Measurements from ENCODE around the gene PLXNA4. TPM values are rescaled to one million over a fixed set of nuclear protein-coding genes. Genes with fewer than 3 reads are reported as not detected.

The PLXNA4 gene
- total and polyA plus RNA-seq, 4 donors = 0.04 to 1.1 (median 0.41) TPM

DNA sequence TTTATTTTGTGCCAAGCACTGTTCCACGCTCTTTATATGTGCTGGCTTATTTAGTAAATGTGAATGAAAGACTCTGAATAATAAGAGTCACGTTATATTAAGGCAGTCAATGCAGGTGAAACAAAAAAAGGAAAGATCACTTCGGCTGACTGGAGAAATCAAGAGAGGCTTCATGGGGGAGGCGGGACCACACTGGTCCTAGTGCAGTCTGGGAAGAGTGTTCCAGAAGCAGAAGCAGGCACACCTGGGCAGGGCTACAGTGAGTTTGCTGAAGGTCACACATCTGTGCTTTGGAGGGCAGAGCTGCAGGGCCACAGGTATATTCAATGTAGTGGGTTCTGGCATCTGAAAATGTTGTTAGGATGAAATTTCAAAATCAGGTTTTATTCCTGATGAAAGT lies 176.9 kb downstream of the PLXNA4 start:
- DNase-seq (ENCODE audit: low spot score) = no peak
- no peaks in the 10 kb centered on the region for H3K9me3 ChIP-seq (ENCODE audit: control insufficient read depth in 4 of 4, low read length in 3 of 4)
- H3K4me1 ChIP-seq (ENCODE audit: control insufficient read depth in 4 of 4, insufficient read depth in 4 of 4, low read length in 3 of 4) = peaks cover 0 to 47% (median 30%) of the 10 kb centered on the region in 4 donors
- no peak overlapping the region for H3K4me3 ChIP-seq (ENCODE audit: low read depth in 1 of 3, low read length in 3 of 3)
- no peaks in the 10 kb centered on the region for H3K27me3 ChIP-seq (ENCODE audit: control insufficient read depth in 4 of 4, insufficient read depth in 4 of 4, low read length in 3 of 4)
- WGBS = 96% methylated on average over 4 of the region's 4 CpGs
- TF ChIP-seq JUND (IDR thresholded peaks at IDR 0.05) = no peak
- TF ChIP-seq EGR1 (IDR thresholded peaks at IDR 0.05; ENCODE audit: low read depth in 2 of 2) = no peak
- TF ChIP-seq, protein P1, sequence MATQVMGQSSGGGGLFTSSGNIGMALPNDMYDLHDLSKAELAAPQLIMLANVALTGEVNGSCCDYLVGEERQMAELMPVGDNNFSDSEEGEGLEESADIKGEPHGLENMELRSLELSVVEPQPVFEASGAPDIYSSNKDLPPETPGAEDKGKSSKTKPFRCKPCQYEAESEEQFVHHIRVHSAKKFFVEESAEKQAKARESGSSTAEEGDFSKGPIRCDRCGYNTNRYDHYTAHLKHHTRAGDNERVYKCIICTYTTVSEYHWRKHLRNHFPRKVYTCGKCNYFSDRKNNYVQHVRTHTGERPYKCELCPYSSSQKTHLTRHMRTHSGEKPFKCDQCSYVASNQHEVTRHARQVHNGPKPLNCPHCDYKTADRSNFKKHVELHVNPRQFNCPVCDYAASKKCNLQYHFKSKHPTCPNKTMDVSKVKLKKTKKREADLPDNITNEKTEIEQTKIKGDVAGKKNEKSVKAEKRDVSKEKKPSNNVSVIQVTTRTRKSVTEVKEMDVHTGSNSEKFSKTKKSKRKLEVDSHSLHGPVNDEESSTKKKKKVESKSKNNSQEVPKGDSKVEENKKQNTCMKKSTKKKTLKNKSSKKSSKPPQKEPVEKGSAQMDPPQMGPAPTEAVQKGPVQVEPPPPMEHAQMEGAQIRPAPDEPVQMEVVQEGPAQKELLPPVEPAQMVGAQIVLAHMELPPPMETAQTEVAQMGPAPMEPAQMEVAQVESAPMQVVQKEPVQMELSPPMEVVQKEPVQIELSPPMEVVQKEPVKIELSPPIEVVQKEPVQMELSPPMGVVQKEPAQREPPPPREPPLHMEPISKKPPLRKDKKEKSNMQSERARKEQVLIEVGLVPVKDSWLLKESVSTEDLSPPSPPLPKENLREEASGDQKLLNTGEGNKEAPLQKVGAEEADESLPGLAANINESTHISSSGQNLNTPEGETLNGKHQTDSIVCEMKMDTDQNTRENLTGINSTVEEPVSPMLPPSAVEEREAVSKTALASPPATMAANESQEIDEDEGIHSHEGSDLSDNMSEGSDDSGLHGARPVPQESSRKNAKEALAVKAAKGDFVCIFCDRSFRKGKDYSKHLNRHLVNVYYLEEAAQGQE (IDR thresholded peaks at IDR 0.05) = no peak
- H3K36me3 ChIP-seq (ENCODE audit: control insufficient read depth in 4 of 4, insufficient read depth in 3 of 4, low read depth in 1 of 4, low read length in 3 of 4) = no peaks in the 10 kb centered on the region
- no peak overlapping the region for H3K27ac ChIP-seq (ENCODE audit: low read depth in 1 of 2, low read length in 2 of 2)
- H3K9ac ChIP-seq (ENCODE audit: low read depth in 1 of 2, low read length in 2 of 2) = no peak overlapping the region

DNA sequence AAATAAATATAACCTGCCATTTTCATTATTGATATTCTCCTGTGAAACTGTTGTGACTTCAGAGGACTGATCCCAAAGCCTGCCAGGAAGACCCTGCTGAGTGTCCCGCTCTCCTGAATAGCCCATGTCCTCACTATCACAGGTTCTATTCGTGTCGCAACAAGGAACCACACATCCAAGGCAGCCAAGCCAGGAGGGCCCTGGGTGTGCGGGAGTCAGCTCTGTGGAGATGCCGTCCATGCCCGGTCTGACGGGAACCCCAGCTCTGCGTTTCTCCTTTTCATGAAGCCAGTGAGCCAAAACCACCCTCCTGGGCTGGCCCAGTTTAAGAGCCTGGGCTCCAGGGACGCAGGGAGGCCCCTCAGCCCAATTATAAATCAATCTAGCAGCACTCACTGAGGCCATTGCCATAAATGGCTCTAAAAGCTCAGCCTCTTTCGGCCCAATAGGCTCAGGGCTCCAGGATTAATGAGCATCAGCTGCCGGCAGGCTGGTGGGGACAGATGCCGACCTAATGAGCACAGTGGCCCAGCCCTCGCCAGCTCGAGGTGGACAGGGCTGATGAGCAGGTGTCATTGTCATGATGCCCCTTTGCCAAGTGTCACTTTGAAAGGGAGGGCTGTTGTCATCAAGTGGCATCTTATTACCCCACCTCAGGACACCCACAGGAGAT lies 177.9 kb downstream of the PLXNA4 start:
- Histone ChIP-seq H3K9me3 (ENCODE audit: control insufficient read depth in 4 of 4, low read length in 3 of 4) (no peaks in the 10 kb centered on the region), H3K27me3 (ENCODE audit: control insufficient read depth in 4 of 4, insufficient read depth in 4 of 4, low read length in 3 of 4) (no peaks in the 10 kb centered on the region), H3K4me3 (ENCODE audit: low read depth in 1 of 3, low read length in 3 of 3) (no peak overlapping the region), H3K4me1 (ENCODE audit: control insufficient read depth in 4 of 4, insufficient read depth in 4 of 4, low read length in 3 of 4) (peaks cover 0 to 51% (median 38%) of the 10 kb centered on the region in 4 donors), H3K36me3 (ENCODE audit: control insufficient read depth in 4 of 4, insufficient read depth in 3 of 4, low read depth in 1 of 4, low read length in 3 of 4) (no peaks in the 10 kb centered on the region), H3K27ac (ENCODE audit: low read depth in 1 of 2, low read length in 2 of 2) (no peak overlapping the region), H3K9ac (ENCODE audit: low read depth in 1 of 2, low read length in 2 of 2) (no peak overlapping the region)
- 94% methylated on average over 14 of the region's 14 CpGs for WGBS
- DNase-seq (ENCODE audit: low spot score) = no peak
- TF ChIP-seq RAD21 (IDR thresholded peaks at IDR 0.05) = no peak
- no peak for TF ChIP-seq TAF1 (conservative IDR thresholded peaks at IDR 0.05)
- TF ChIP-seq EGR1 (IDR thresholded peaks at IDR 0.05; ENCODE audit: low read depth in 2 of 2) = no peak
- no peak for TF ChIP-seq NR2F2 (IDR thresholded peaks at IDR 0.05)
- no peak for TF ChIP-seq HNF4A (conservative IDR thresholded peaks at IDR 0.05)
- no peak for TF ChIP-seq HNF4G (IDR thresholded peaks at IDR 0.05)
- TF ChIP-seq YY1 (IDR thresholded peaks at IDR 0.05) = no peak
- TF ChIP-seq RXRA (IDR thresholded peaks at IDR 0.05) = no peak
- TF ChIP-seq GABPA (IDR thresholded peaks at IDR 0.05 in 1 of 2, conservative IDR thresholded peaks at IDR 0.05 in 1 of 2) = no peak

DNA sequence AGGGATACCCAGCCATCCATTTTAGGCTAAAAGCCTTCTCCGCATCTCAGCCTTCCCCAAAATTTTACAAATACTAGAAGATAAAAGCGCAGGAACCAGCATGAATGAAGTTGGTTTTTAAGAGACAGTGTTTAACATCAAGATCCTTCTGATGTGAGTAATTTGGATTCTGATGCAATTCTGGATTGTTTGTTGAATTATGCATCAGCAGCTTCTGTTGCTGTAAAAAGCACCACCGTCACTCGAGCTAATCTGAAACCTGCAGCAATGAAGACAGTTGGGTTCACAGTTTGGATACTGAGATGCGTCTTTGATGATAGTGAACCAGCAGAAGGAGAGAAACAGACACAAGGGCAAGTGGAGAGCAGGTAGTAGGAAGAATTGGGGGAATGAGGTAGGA lies 179.2 kb downstream of the PLXNA4 start:
- no peak overlapping the region for H3K27ac ChIP-seq (ENCODE audit: low read depth in 1 of 2, low read length in 2 of 2)
- H3K27me3 ChIP-seq (ENCODE audit: control insufficient read depth in 4 of 4, insufficient read depth in 4 of 4, low read length in 3 of 4) = no peaks in the 10 kb centered on the region
- no peak overlapping the region for H3K9ac ChIP-seq (ENCODE audit: low read depth in 1 of 2, low read length in 2 of 2)
- DNase-seq (ENCODE audit: low spot score) = no peak
- no peaks in the 10 kb centered on the region for H3K9me3 ChIP-seq (ENCODE audit: control insufficient read depth in 4 of 4, low read length in 3 of 4)
- WGBS = 83% methylated on average over 5 of the region's 5 CpGs
- no peak overlapping the region for H3K4me3 ChIP-seq (ENCODE audit: low read depth in 1 of 3, low read length in 3 of 3)
- H3K36me3 ChIP-seq (ENCODE audit: control insufficient read depth in 4 of 4, insufficient read depth in 3 of 4, low read depth in 1 of 4, low read length in 3 of 4) = no peaks in the 10 kb centered on the region
- peaks cover 0 to 46% (median 35%) of the 10 kb centered on the region in 4 donors for H3K4me1 ChIP-seq (ENCODE audit: control insufficient read depth in 4 of 4, insufficient read depth in 4 of 4, low read length in 3 of 4)
- TF ChIP-seq RXRA (IDR thresholded peaks at IDR 0.05) = no peak
- TF ChIP-seq FOXA2 (IDR thresholded peaks at IDR 0.05) = no peak
- no peak for TF ChIP-seq FOXA1 (IDR thresholded peaks at IDR 0.05)
- TF ChIP-seq, protein P2, sequence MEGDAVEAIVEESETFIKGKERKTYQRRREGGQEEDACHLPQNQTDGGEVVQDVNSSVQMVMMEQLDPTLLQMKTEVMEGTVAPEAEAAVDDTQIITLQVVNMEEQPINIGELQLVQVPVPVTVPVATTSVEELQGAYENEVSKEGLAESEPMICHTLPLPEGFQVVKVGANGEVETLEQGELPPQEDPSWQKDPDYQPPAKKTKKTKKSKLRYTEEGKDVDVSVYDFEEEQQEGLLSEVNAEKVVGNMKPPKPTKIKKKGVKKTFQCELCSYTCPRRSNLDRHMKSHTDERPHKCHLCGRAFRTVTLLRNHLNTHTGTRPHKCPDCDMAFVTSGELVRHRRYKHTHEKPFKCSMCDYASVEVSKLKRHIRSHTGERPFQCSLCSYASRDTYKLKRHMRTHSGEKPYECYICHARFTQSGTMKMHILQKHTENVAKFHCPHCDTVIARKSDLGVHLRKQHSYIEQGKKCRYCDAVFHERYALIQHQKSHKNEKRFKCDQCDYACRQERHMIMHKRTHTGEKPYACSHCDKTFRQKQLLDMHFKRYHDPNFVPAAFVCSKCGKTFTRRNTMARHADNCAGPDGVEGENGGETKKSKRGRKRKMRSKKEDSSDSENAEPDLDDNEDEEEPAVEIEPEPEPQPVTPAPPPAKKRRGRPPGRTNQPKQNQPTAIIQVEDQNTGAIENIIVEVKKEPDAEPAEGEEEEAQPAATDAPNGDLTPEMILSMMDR (IDR thresholded peaks at IDR 0.05; ENCODE audit: low read depth, low read length, missing input control) = no peak
- no peak for TF ChIP-seq NR2F2 (IDR thresholded peaks at IDR 0.05)
- TF ChIP-seq, protein P3, sequence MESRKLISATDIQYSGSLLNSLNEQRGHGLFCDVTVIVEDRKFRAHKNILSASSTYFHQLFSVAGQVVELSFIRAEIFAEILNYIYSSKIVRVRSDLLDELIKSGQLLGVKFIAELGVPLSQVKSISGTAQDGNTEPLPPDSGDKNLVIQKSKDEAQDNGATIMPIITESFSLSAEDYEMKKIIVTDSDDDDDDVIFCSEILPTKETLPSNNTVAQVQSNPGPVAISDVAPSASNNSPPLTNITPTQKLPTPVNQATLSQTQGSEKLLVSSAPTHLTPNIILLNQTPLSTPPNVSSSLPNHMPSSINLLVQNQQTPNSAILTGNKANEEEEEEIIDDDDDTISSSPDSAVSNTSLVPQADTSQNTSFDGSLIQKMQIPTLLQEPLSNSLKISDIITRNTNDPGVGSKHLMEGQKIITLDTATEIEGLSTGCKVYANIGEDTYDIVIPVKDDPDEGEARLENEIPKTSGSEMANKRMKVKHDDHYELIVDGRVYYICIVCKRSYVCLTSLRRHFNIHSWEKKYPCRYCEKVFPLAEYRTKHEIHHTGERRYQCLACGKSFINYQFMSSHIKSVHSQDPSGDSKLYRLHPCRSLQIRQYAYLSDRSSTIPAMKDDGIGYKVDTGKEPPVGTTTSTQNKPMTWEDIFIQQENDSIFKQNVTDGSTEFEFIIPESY (IDR thresholded peaks at IDR 0.05) = no peak
- no peak for TF ChIP-seq YY1 (IDR thresholded peaks at IDR 0.05)
- no peak for TF ChIP-seq HNF4A (conservative IDR thresholded peaks at IDR 0.05)
- no peak for TF ChIP-seq SP1 (IDR thresholded peaks at IDR 0.05)
- TF ChIP-seq, protein P4, sequence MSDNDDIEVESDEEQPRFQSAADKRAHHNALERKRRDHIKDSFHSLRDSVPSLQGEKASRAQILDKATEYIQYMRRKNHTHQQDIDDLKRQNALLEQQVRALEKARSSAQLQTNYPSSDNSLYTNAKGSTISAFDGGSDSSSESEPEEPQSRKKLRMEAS (IDR thresholded peaks at IDR 0.05) = no peak
- no peak for TF ChIP-seq EGR1 (IDR thresholded peaks at IDR 0.05; ENCODE audit: low read depth in 2 of 2)
- TF ChIP-seq JUND (IDR thresholded peaks at IDR 0.05) = no peak
- TF ChIP-seq, protein P5, sequence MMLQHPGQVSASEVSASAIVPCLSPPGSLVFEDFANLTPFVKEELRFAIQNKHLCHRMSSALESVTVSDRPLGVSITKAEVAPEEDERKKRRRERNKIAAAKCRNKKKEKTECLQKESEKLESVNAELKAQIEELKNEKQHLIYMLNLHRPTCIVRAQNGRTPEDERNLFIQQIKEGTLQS (IDR thresholded peaks at IDR 0.05) = no peak
